IPS-20b (cell line): Measurements from ENCODE around the gene ZNF236.
"Not testable (repeated sequence)": the region's sequence is repeated elsewhere in the genome, so short reads cannot be mapped to it uniquely, and the experiment has no call there.

Experiments used
- H3K27ac ChIP-seq: one replicate; pipeline ENCODE4 v1.5.1; 2013; ENCODE audit warnings: low read length
- H3K27me3 ChIP-seq: 2 replicates; pipeline ENCODE4 v1.6.1; 2013; ENCODE audit warnings: mild to moderate bottlenecking, low read length, inconsistent platforms; ENCODE audit not compliant: insufficient read depth
- H3K36me3 ChIP-seq: 2 replicates; pipeline ENCODE4 v1.6.1; 2013; ENCODE audit warnings: low read depth, mild to moderate bottlenecking, inconsistent platforms, low read length, moderate library complexity; ENCODE audit not compliant: insufficient read depth
- H3K4me1 ChIP-seq: 2 replicates; pipeline ENCODE4 v1.6.1; 2013; ENCODE audit warnings: mild to moderate bottlenecking, control low read depth, inconsistent platforms, low read length, moderate library complexity; ENCODE audit not compliant: insufficient read depth
- H3K4me3 ChIP-seq: 2 replicates; pipeline ENCODE4 v1.5.1; 2013; ENCODE audit warnings: mild to moderate bottlenecking, low read length, inconsistent platforms
- H3K9ac ChIP-seq: 2 replicates; pipeline ENCODE4 v1.6.1; 2013; ENCODE audit warnings: low read depth, mild to moderate bottlenecking, inconsistent platforms, low read length, moderate library complexity
- H3K9me3 ChIP-seq: 2 replicates; pipeline ENCODE4 v1.6.1; 2013; ENCODE audit warnings: mild to moderate bottlenecking, low read depth, low read length, inconsistent platforms; ENCODE audit not compliant: insufficient read depth

Gene ZNF236

DNA sequence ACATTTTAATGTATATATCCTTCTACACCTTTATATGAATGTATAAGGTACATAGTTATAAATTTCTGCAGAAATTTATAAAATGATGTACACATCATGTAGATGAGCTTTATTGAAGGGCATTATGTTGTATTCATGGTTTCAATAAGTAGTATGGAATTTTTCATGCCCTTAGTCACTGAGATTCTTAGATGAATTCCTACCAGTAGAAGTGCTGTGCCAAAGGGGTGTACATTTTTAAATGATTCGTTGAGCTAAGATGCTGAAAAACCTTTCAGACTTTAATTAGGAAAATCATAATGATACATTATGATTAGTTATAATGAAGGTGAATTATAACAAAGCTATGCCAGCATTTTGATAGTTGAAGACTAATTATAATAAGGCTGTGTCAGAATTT, 115.2 kb downstream of the ZNF236 start:
- Histone ChIP-seq H3K4me3 (no peak overlapping the region), H3K9ac (no peak overlapping the region), H3K36me3 (peaks cover 23% of the 10 kb centered on the region; the same call in 1 of the 2 replicates), H3K9me3 (no peaks in the 10 kb centered on the region), H3K27ac (no peak overlapping the region), H3K4me1 (no peaks in the 10 kb centered on the region), H3K27me3 (no peaks in the 10 kb centered on the region)

DNA sequence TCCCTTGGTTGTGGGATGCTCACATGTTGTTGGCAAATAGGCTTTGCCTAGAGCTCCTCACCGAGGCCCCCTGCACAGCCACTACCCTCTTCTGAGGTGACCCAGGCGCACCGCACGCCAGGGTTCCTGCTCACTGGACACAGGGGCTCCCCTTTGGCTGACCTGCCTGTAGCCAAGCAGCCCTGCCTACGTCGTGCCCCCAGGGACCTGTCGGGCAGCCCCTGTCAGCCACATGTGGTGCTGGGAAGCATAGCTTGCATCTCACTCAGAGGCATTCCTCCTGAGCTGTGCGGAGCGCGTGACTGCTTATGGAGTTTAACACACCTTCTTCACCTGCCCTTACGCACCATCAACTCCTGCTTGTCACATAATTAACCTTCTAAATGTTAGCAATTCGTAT, 116.3 kb downstream of the ZNF236 start:
- H3K4me1 ChIP-seq: no peaks in the 10 kb centered on the region
- H3K9ac ChIP-seq: no peak overlapping the region
- no peak overlapping the region for H3K4me3 ChIP-seq
- H3K9me3 ChIP-seq: no peaks in the 10 kb centered on the region
- no peaks in the 10 kb centered on the region for H3K27me3 ChIP-seq
- no peak overlapping the region for H3K27ac ChIP-seq
- peaks cover 23% of the 10 kb centered on the region; the same call in 1 of the 2 replicates for H3K36me3 ChIP-seq

DNA sequence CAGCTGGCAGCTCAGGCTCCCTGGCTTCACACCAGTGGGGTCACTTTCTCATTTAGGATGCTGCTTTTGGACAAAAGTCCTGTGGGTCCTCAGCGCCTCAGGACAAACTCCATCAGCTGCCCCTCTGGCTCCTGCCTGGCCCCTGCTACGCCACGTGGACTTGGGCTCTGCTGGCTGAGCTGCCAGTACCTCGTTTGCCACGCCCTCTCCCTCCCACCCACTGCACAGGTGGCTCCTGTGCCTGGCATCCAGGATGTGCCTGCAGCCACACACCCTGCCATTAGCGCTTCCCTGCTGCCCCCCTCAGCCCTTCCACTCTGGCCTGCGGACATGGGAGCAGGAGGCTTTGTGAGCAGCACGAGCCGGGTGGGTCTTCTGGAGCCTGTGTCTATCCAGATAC, 118.9 kb downstream of the ZNF236 start:
- Histone ChIP-seq H3K36me3 (peaks cover 19% of the 10 kb centered on the region; the same call in 1 of the 2 replicates), H3K27ac (no peak overlapping the region), H3K9ac (no peak overlapping the region), H3K4me3 (no peak overlapping the region), H3K27me3 (no peaks in the 10 kb centered on the region), H3K9me3 (no peaks in the 10 kb centered on the region; the same call in 1 of the 2 replicates), H3K4me1 (no peaks in the 10 kb centered on the region)

DNA sequence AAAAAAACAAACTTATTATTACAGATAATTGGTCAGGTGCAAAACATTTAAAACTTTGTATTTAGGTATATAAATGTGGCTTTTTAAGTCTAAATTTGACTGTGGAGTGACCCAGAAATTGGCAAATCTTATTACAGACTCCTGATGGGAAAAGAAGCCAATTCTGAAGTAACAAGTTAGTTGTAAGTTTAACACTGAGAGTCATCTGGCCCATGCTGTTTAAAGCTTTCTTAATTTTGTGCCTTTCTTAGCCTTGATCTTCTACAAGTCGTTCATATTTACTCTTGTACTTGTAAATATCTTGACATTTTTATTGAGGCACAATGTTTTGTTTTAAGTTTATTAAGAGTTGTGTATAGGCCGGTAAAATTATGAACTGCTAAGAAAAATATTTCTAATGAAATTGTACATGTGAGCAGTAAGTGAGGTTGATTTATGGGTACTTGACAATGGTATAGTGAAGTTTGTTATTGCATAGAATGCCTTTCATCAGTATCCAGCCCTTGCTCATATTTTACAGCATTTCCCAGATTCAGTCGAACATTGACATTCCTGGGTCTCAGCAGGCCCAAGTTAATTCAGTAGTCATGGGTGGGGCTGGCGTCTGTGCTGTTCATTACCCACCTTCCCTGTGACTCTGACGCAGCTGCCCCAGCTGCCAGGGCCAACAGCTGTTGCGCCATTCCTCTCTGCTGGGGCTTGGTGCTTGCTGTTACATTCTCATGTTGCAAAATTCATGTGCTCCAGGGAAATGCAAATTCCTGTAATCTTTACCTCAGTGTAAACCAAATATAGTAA, 121.4 kb downstream of the ZNF236 start:
- no peaks in the 10 kb centered on the region for H3K27me3 ChIP-seq
- H3K9me3 ChIP-seq: no peaks in the 10 kb centered on the region; the same call in 1 of the 2 replicates
- no peak overlapping the region for H3K4me3 ChIP-seq
- no peak overlapping the region for H3K27ac ChIP-seq
- no peak overlapping the region for H3K9ac ChIP-seq
- peaks cover 13% of the 10 kb centered on the region; the same call in 1 of the 2 replicates for H3K36me3 ChIP-seq
- H3K4me1 ChIP-seq: no peaks in the 10 kb centered on the region

DNA sequence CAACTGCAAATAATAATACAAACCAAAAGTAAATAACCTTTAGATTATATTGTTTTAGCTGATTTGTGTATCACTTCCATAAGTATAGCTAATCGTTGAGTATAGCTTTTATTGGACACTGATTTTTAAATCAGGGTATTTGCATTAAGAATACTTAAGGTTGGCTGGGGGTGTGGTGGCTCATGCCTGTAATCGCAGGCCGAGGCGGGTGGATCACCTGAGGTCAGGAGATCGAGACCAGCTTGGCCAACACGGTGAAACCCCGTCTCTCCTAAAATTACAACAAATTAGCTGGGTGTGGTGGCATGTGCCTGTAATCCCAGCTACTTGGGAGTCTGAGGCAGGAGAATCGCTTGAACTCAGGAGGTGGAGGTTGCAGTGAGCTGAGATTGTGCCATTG, 122.0 kb downstream of the ZNF236 start:
- not testable (repeated sequence) for H3K27me3 ChIP-seq

DNA sequence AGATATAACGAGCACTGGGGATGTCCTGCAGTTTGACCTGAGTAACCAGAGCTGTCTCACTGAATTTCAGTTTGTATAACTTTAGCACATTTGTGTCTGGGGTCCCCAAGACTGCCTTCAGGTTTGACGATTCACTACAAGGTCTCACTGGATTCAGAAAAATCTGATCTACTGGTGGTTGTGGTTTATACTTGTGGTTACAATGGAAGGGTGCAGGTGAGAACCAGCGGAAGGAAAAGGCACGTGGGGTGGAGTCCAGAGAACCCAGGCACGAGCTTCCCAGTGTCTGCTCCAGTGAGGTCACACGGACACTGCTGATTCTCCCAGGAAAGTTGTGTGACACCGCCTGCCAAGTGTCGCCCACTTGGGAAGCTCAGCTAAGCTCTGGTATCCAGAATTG, 126.0 kb downstream of the ZNF236 start:
- H3K9me3 ChIP-seq: no peaks in the 10 kb centered on the region; the same call in 1 of the 2 replicates
- H3K36me3 ChIP-seq: peaks cover 41% of the 10 kb centered on the region; the same call in 1 of the 2 replicates
- no peaks in the 10 kb centered on the region for H3K27me3 ChIP-seq
- H3K27ac ChIP-seq: no peak overlapping the region
- no peak overlapping the region for H3K4me3 ChIP-seq
- H3K9ac ChIP-seq: no peak overlapping the region
- H3K4me1 ChIP-seq: no peaks in the 10 kb centered on the region

More for the DNA sequence above, 122.0 kb downstream of the ZNF236 start:
- not testable (repeated sequence) for H3K4me1 ChIP-seq, H3K27ac ChIP-seq, H3K9ac ChIP-seq, H3K9me3 ChIP-seq, H3K4me3 ChIP-seq
- peaks cover 17% of the 10 kb centered on the region; the same call in 1 of the 2 replicates for H3K36me3 ChIP-seq

GRCh38 chr18:76951456-76952247, 129.3 kb downstream of the ZNF236 start:
- no peak overlapping the region for H3K27ac ChIP-seq
- H3K9me3 ChIP-seq: no peaks in the 10 kb centered on the region
- no peak overlapping the region for H3K4me3 ChIP-seq
- no peak overlapping the region for H3K9ac ChIP-seq
- H3K4me1 ChIP-seq: no peaks in the 10 kb centered on the region
- no peaks in the 10 kb centered on the region for H3K27me3 ChIP-seq
- peaks cover 41% of the 10 kb centered on the region; the same call in 1 of the 2 replicates for H3K36me3 ChIP-seq

GRCh38 chr18:76952747-76953146, 130.4 kb downstream of the ZNF236 start:
- Histone ChIP-seq H3K4me3 (no peak overlapping the region), H3K27ac (no peak overlapping the region), H3K9ac (no peak overlapping the region), H3K4me1 (no peaks in the 10 kb centered on the region), H3K9me3 (no peaks in the 10 kb centered on the region), H3K27me3 (no peaks in the 10 kb centered on the region), H3K36me3 (peaks cover 38% of the 10 kb centered on the region; the same call in 1 of the 2 replicates)

DNA sequence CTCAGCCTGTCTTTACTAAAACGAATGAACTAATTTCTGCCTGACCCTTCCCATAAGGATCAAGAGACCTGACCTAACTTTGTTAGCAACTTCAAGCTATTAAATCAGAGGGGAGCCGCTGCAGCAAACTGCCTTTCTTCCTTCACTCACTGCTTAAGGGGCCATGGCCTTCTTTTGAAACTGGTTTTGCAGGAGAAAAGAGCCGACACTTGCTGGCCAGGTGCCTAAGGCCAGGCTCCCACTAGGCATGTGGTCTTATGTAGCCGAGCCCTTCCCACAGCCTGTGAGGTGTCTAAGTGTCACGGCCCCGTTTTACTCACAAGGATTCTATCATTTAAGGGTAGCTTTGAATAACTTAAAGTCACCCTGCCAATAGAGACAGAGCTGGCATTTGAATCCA, 130.8 kb downstream of the ZNF236 start:
- H3K27ac ChIP-seq: no peak overlapping the region

GRCh38 chr18:76953583-76954233, 131.4 kb downstream of the ZNF236 start:
- Histone ChIP-seq H3K36me3 (peaks cover 29% of the 10 kb centered on the region; the same call in 1 of the 2 replicates), H3K9me3 (no peaks in the 10 kb centered on the region), H3K4me1 (no peaks in the 10 kb centered on the region), H3K9ac (no peak overlapping the region), H3K27ac (no peak overlapping the region), H3K4me3 (no peak overlapping the region), H3K27me3 (no peaks in the 10 kb centered on the region)

More for the DNA sequence above, 130.8 kb downstream of the ZNF236 start:
- Histone ChIP-seq H3K4me1 (no peaks in the 10 kb centered on the region), H3K9ac (no peak overlapping the region), H3K9me3 (no peaks in the 10 kb centered on the region), H3K4me3 (no peak overlapping the region), H3K36me3 (peaks cover 35% of the 10 kb centered on the region; the same call in 1 of the 2 replicates), H3K27me3 (no peaks in the 10 kb centered on the region)

DNA sequence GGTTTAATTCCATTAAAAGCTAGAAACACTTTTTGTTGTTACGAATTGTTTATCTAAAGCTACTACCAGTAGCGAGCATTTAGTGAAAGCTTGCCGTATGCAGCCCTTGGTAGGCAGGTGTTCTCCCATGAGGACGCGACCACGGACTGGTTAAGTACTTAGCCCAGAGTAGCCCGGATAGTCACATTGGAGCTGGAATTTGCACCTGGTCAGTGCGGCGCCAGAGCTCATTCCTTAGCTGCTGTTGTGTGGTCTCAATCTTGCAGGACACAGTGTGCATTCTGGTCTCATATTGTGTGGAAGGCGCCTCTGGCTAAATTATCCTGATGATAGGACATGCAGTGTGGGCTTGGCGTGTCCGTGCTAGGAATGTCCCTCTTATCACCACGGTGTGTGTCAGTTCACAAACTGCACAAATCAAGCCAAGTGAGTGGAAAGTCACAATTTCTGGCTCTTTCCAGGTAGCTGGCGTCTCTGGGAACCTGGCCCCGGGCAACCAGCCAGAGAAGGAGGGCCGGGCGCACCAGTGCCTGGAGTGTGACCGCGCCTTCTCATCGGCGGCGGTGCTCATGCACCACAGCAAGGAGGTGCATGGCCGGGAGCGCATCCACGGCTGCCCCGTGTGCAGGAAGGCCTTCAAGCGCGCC, 133.3 kb downstream of the ZNF236 start:
- no peak overlapping the region for H3K9ac ChIP-seq
- no peak overlapping the region for H3K4me3 ChIP-seq
- H3K4me1 ChIP-seq: no peaks in the 10 kb centered on the region
- no peaks in the 10 kb centered on the region for H3K27me3 ChIP-seq
- no peaks in the 10 kb centered on the region for H3K9me3 ChIP-seq
- no peak overlapping the region for H3K27ac ChIP-seq
- peaks cover 22% of the 10 kb centered on the region for H3K36me3 ChIP-seq
